Measurements from ENCODE around the gene MAP3K2. TPM values are rescaled to one million over a fixed set of nuclear protein-coding genes. Genes with fewer than 3 reads are reported as not detected.

The MAP3K2 gene
- total and polyA plus RNA-seq, 10 of the 15 experiments (the other 5 are each of a cell fraction or from before 2014, with no cell fraction given), result 2.7 to 39.6 (median 16.1) TPM

DNA sequence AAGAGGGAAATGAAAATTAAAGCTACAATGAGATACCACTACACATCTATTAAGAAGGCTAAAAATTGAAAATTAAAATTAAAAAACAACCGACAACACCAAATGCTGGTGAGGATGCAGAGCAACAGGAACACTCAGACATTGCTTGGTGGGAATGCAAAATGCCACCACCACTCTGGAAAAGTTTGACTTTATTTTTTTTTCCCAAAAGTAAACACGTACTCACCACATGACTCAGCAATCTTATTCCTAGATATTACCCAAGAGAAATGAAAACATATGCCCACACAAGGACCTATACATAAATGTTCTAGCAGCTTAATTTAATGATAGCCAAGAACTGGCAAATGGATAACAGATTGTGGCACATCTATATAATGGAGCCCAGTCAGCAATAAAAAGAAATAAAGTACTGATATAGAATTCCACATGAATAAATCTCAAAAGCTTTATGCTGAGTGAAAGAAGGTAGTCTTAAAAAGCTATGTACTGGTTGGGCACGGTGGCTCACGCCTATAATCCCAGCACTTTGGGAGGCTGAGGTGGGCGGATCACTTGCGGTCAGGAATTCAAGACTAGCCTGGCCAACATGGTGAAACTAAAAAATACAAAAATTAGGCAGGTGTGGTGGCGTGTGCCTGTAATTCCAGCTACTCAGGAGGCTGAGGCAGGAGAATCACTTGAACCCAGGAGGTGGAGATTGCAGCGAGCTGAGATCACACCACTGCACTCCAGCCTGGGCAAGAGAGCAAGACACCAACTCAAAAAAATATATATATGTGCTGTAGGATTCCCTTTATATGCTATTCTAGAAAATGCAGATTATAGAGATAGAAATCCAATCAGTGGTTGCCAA is 26.2 kb upstream of the MAP3K2 start:
- Histone ChIP-seq H3K27ac (ENCODE audit: control insufficient read depth, insufficient read depth) (no peak overlapping the region), H3K27me3 (replicated peaks in 1 of 2; ENCODE audit: control insufficient read depth in 2 of 2, insufficient read depth in 2 of 2, low read length in 1 of 2) (peaks cover 0 to 5% of the 10 kb centered on the region in 2 experiments; a peak in 2 of 4 replicates), H3K9ac (ENCODE audit: control insufficient read depth, insufficient read depth, low read length) (no peak overlapping the region), H3K4me2 (ENCODE audit: control insufficient read depth, insufficient read depth) (no peak overlapping the region), H3K79me2 (ENCODE audit: control insufficient read depth, insufficient read depth, low read length) (no peaks in the 10 kb centered on the region), H3K9me3 (replicated peaks; ENCODE audit: control insufficient read depth, insufficient read depth, low read length) (no peaks in the 10 kb centered on the region), H2AFZ (ENCODE audit: control insufficient read depth, low read depth, low read length) (no peak overlapping the region), H3K4me3 (no peak overlapping the region), H3K36me3 (ENCODE audit: control insufficient read depth in 2 of 2, insufficient read depth in 2 of 2, low read length in 1 of 2) (no peaks in the 10 kb centered on the region), H3K4me1 (ENCODE audit: control insufficient read depth, insufficient read depth, low read length) (peaks cover 22% of the 10 kb centered on the region), H4K20me1 (ENCODE audit: control insufficient read depth, insufficient read depth) (no peaks in the 10 kb centered on the region)
- POLR2A ChIA-PET, result interaction anchor here (1.2 kb wide), 1 partner anchor 24 kb away, joined by 4 read pairs; no protein-coding TSS in a partner anchor
- ATAC-seq (no peak), FAIRE-seq (no peak), DNase-seq (ENCODE audit: low read depth, low spot score) (no peak)
- no TSS peak for BruUV-seq (replicated peaks)
- intact Hi-C loops (cut with micrococcal nuclease; ENCODE audit: unreplicated experiment) (no loop called here), in situ Hi-C loops (cut with MboI) (no loop called here)
- RAD21 ChIA-PET (ENCODE audit: unreplicated experiment), result interaction anchor here (0.8 kb wide), 1 partner anchor 40 kb away, joined by 3 read pairs; no protein-coding TSS in a partner anchor
- SMC1A ChIA-PET (ENCODE audit: uncharacterized antibody, unreplicated experiment), result interaction anchor here (0.9 to 1.6 kb wide), 3 partner anchors 50 to 100 kb away, joined by 3 to 4 read pairs (median 3); no protein-coding TSS in a partner anchor
- 83% methylated on average over 8 of the region's 8 CpGs for WGBS (ENCODE audit: insufficient coverage, insufficient replicate concordance, low lambda C conversion rate, missing lambda C conversion rate)
- CTCF ChIA-PET, result interaction anchor here (0.8 to 2.4 kb wide), 8 partner anchors 10 to 178 kb away, joined by 3 to 8 read pairs (median 4); no protein-coding TSS in a partner anchor
- no peak for TF ChIP-seq ELK1 (IDR thresholded peaks at IDR 0.05; ENCODE audit: low read depth, low read length)
- no peak for TF ChIP-seq NKRF (conservative IDR thresholded peaks at IDR 0.05)
- no peak for TF ChIP-seq PBX3 (IDR thresholded peaks at IDR 0.05; ENCODE audit: insufficient replicate concordance, low read depth, low read length)
- no peak for TF ChIP-seq ATF2 (IDR thresholded peaks at IDR 0.05; ENCODE audit: low read length)
- TF ChIP-seq POLR2A (IDR thresholded peaks at IDR 0.05; ENCODE audit: low read depth, low read length), result no peak
- no peak for TF ChIP-seq IKZF2 (IDR thresholded peaks at IDR 0.05)
- TF ChIP-seq, protein P1, sequence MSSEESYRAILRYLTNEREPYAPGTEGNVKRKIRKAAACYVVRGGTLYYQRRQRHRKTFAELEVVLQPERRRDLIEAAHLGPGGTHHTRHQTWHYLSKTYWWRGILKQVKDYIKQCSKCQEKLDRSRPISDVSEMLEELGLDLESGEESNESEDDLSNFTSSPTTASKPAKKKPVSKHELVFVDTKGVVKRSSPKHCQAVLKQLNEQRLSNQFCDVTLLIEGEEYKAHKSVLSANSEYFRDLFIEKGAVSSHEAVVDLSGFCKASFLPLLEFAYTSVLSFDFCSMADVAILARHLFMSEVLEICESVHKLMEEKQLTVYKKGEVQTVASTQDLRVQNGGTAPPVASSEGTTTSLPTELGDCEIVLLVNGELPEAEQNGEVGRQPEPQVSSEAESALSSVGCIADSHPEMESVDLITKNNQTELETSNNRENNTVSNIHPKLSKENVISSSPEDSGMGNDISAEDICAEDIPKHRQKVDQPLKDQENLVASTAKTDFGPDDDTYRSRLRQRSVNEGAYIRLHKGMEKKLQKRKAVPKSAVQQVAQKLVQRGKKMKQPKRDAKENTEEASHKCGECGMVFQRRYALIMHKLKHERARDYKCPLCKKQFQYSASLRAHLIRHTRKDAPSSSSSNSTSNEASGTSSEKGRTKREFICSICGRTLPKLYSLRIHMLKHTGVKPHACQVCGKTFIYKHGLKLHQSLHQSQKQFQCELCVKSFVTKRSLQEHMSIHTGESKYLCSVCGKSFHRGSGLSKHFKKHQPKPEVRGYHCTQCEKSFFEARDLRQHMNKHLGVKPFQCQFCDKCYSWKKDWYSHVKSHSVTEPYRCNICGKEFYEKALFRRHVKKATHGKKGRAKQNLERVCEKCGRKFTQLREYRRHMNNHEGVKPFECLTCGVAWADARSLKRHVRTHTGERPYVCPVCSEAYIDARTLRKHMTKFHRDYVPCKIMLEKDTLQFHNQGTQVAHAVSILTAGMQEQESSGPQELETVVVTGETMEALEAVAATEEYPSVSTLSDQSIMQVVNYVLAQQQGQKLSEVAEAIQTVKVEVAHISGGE (CRISPR knock-in tag; IDR thresholded peaks at IDR 0.05), result no peak
- TF ChIP-seq, protein P2, sequence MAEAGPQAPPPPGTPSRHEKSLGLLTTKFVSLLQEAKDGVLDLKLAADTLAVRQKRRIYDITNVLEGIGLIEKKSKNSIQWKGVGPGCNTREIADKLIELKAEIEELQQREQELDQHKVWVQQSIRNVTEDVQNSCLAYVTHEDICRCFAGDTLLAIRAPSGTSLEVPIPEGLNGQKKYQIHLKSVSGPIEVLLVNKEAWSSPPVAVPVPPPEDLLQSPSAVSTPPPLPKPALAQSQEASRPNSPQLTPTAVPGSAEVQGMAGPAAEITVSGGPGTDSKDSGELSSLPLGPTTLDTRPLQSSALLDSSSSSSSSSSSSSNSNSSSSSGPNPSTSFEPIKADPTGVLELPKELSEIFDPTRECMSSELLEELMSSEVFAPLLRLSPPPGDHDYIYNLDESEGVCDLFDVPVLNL (IDR thresholded peaks at IDR 0.05; ENCODE audit: low read depth, low read length), result no peak
- TF ChIP-seq ZNF274 (IDR thresholded peaks at IDR 0.05; ENCODE audit: insufficient read depth, insufficient read length), result no peak
- TF ChIP-seq GATAD2B (conservative IDR thresholded peaks at IDR 0.05; ENCODE audit: low read depth), result no peak
